RKO (cell line): ENCODE measurements around the gene CSN1S1.

Experiments
- DNase-seq: peaks from one replicate; pipeline ENCODE4 v3.0.0-alpha.2; 2016; ENCODE audit warnings: low spot score

CSN1S1 gene

DNA sequence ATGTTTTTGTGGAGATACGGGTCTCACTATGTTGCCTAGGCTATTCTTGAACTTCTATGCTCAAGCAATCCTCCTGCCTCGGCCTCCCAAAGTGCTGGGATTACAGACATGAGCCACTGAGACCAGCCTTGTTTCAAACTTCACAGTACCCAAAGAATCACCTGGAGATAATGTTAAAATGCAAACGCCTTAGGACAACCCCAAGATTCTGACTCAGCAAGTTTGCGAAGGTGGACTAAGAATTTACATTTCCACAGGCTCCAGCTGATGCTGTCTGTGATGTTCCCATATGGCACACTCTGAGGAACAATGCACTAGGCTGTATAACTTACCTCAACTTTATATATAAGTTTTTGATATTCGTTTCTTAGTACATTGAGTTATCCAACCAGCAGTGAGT, 63.9 kb downstream of the CSN1S1 start:
- DNase-seq, result no peak

DNA sequence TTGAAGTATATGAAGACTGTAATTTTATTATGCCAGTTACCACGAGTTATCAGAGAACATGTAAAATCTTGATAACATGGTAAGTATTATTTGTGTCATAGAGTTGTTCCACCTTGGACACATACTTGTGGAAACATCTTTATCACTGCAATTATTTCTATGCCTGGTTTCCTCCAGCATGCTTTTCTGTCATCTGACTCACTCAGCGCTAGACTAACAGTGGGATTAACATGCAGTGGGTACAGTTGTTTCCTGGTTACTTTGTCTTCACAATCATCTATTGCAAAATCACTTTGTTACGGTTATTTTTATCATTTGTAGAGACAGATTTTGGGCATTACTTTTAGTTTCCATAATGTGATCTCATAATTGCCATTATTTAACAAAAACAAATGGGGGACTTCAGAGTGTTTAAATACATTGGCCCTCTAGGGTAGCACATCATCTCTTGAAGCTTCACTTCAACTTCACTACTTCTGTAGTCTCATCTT, 64.7 kb downstream of the CSN1S1 start, which contains the start of gene STATH:
Gene STATH, plus strand, starts transcription at position 441 of the 491 bp plus-strand sequence. CDS start 2,472 bp downstream, outside the sequence.
- DNase-seq, result no peak
